HG03103 (cell line): Measurements from ENCODE around the gene PHACTR1.
"Not testable (repeated sequence)": the region's sequence is repeated elsewhere in the genome, so short reads cannot be mapped to it uniquely, and the experiment has no call there.

Experiments used
- ATAC-seq: cut with Tn5 transposase; IDR thresholded peaks from one replicate; pipeline ENCODE4 v1.9.1; 2021; ENCODE audit warnings: low read depth; ENCODE audit not compliant: unreplicated experiment

The PHACTR1 gene

DNA sequence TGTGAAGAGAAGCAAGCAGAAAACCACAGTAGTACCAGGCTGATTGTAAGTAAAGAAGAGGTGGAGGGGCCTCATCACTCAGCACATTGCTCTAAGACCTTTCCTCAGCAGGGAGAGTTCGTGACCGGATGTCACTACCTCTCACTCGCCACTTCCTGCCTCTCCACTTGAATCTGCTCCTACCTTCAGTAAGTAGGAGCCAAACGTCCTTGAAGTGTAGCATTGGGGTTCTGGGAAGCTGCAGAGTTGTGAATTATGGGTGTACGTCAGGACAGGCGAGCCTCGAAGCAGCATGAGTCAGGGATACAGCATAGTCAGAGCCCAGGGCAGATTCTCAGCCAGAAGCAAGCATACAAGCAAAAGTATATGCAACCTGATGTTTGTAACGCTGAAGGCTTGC lies 224.9 kb downstream of the PHACTR1 start:
- ATAC-seq = no peak

GRCh38 chr6:12943549-12943948 lies 227.0 kb downstream of the PHACTR1 start:
- no peak for ATAC-seq

DNA sequence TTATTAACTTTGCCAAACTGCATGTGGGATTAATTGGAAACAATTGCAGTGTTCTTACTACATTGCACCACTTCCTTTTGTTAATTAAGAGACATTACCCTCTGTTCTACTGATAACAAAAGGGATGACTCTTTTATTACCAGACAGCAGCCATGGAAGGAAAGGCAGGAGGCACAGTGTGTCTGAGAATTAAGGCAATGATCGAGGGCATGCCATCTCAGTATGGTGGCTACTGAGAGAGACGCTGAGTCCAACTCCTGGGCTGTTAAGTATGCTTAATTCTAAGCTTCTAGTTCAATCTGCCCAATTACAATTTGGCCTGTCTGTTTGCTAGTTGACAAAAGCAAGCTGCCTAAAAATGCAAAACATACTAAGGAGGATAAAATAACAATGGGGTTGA lies 227.4 kb downstream of the PHACTR1 start:
- no peak for ATAC-seq

DNA sequence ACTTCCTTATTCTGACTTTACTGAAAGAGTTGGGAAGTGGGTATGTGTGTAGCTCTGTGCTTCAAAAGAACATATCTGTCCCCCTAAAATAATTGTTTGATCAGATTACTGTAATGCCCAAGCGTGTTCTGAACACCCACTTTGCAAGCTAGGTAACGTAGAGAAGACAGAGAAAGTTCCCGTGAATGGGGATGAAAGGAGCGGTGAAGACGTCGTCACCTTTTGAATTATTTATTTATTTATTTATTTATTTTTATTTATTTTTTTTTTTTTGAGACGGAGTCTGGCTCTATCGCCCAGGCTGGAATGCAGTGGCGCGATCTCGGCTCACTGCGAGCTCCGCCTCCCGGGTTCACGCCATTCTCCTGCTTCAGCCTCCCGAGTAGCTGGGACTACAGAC lies 228.0 kb downstream of the PHACTR1 start:
- ATAC-seq = not testable (repeated sequence)

- ATAC-seq = no peak
Observed at GRCh38 chr6:12947151-12947871, 230.7 kb downstream of the PHACTR1 start.

GRCh38 chr6:12947967-12948366 lies 231.4 kb downstream of the PHACTR1 start:
- no peak for ATAC-seq

- ATAC-seq = no peak
Observed at GRCh38 chr6:12950976-12951375, 234.4 kb downstream of the PHACTR1 start.

GRCh38 chr6:12951415-12951814 lies 234.8 kb downstream of the PHACTR1 start:
- no peak for ATAC-seq

- no peak for ATAC-seq
Observed at GRCh38 chr6:12952318-12952717, 235.8 kb downstream of the PHACTR1 start.

GRCh38 chr6:12955956-12956355 lies 239.4 kb downstream of the PHACTR1 start:
- no peak for ATAC-seq

- ATAC-seq = no peak
Observed at GRCh38 chr6:12956991-12957320, 240.4 kb downstream of the PHACTR1 start.

DNA sequence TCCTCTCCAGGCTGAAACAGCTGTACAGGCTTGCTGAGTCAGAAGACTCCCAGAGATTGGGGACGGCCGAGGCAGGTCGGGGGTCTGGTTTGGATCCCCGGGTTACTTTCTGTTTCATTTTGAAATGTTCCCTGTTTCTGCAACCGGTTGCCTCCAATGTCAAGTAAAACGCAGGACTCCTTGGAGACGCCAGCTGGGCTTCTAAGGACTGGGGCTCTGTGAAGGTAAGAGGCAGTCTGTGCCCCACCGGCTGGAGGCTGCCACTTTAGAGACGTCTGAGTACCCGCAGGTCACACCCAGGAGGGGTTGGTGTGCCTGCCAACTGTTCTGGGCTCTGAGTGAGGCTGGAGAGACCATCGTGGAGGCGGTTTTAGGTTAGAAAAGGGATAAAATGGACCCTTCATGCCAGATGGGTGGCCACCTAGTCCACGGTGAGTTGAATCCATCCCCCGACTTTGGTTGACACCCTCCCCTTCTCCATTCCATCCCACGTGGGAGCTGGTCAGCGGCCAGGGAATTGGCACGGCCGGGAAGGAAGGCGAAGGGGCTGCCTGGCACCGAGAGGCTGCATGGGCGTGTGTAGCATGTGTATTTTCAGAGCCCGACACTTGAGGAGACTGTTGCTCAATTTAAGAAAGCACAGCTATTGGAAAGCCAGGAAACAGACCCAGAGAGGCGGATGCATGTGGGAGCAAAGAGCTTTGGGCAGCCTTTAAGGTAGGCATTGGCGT lies 240.9 kb downstream of the PHACTR1 start:
- ATAC-seq = no peak

DNA sequence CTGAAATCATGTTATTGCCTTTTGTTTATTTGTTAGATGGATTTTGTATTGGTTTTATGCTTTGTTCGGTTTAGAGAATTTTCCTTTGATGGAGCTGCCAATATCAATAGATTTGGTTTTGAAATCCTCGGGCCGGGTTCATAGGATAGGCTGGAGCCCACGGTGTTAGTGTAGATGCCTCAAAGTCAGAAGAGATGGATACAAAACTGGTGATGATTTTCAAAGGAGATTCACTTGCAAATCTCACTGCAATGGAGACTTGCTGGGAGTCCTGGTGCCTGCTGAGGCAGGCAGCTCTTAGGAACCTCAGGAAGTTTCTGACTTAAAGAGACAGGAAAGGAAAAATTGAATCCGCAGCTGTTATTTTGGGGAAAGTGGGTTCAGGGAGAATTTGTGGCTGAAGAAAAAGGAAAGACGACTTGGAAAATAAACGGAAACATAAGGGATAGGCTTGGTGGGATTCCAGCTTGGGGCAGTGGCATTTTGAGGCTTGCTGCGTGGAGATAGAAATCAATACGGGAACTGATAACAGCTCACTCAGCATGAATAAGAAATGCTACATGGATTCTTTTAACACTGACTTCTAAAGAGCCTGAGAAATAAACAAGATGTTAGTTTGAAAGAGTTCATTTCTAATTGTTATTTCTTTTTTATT lies 241.6 kb downstream of the PHACTR1 start:
- no peak for ATAC-seq

DNA sequence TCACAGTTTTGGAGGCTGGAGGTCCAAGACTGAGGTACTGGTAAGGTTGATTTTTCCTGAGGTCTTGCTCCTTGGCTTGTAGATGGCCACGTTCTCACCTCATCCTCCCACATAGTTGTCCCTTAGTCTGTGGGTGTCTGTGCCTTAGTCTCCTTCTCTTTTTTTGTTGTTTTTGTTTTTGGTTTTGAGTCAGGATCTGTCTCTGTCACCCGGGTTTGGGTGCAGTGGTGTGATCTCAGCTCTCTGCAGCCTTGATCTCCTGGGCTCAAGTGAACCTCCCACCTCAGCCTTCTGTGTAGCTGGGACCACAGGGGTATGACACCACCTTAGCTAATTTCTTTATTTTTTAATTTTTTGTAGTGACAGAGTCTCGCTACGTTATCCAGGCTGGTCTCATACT lies 245.2 kb downstream of the PHACTR1 start:
- no peak for ATAC-seq

DNA sequence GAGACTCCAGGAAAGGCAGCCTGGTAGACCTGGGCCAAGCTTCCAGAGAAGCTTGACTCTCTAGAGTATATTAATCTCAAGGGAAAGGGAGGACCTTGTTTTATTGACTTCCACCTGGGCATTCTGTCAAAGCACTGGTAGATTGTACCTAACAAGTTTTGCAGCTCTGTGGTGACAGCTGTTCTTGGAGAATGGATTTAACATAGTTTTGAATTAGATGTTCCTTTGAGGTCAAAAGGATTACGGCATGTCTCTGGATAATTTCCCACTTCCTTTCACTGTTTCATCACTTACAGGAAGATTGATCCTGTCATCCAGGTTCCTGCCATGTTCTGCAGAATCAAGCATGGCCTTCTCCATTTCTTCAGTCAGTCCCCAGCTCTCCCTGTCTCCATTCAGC lies 246.0 kb downstream of the PHACTR1 start:
- no peak for ATAC-seq

GRCh38 chr6:12962987-12963386 lies 246.4 kb downstream of the PHACTR1 start:
- no peak for ATAC-seq

GRCh38 chr6:12963567-12963966 lies 247.0 kb downstream of the PHACTR1 start:
- ATAC-seq = no peak

GRCh38 chr6:12967686-12968085 lies 251.1 kb downstream of the PHACTR1 start:
- no peak for ATAC-seq

DNA sequence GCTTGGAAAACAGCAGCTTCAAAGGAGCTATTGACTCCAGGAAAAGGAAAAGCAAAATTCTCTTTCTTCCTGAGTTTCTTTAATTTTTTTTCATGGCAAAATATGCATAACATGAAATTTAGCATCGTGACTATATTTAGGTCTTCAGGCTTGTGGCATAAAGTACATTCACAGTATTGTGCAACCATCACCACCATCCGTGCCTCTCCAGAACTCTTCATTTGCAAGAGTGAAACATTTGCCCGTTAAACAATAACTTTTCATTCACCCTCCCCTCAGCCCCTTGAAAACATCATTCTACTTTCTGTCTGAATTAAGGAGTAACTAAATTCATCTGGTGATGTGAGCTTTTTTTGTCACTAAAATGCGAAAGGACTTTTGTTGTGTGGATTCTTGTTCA lies 251.7 kb downstream of the PHACTR1 start:
- no peak for ATAC-seq

- ATAC-seq = no peak
Observed at GRCh38 chr6:12968839-12969558, 252.4 kb downstream of the PHACTR1 start.

DNA sequence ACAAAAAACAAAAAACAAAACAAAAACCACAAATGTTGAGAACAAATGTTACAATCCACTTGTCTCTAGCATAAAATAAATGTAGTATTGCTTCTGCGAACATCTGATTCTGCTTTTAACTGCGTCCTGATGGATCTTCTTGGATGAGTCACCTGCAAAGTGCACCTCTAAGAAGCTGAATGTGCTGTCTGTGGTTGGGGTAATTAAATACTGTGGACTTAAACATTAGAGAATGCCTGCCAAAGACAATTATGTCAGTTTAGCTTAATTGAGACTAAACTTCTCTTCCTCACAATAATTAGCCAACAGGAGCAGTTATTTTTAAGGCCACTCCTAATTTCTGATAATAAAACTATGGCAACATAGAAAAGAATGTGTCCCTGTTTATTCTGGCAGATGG lies 253.4 kb downstream of the PHACTR1 start:
- no peak for ATAC-seq
